ENCODE measurements around the gene VAC14.

- TF ChIP-seq TAF1 (IDR thresholded peaks at IDR 0.05; ENCODE audit: low read depth, low read length): no peak
- TF ChIP-seq SPI1 (IDR thresholded peaks at IDR 0.05; ENCODE audit: low read depth, low read length): no peak
- no peak for TF ChIP-seq POLR2A (IDR thresholded peaks at IDR 0.05; ENCODE audit: low read depth, low read length)
- no peak for TF ChIP-seq POLR2AphosphoS5 (IDR thresholded peaks at IDR 0.05; ENCODE audit: low read depth, low read length)
These were observed 31.8 kb downstream of the VAC14 start for GRCh38 chr16:70769131-70769530.

Data from GM12891 (cell line).